Measurements from ENCODE around the gene NINJ1. TPM values are rescaled to one million over a fixed set of nuclear protein-coding genes. Genes with fewer than 3 reads are reported as not detected.
A peak's percentile ranks its signal among the peaks of the same experiment; 100 is the strongest.

The NINJ1 gene
- total RNA-seq, 1 donor from 2014 or later: 13.4 TPM

DNA sequence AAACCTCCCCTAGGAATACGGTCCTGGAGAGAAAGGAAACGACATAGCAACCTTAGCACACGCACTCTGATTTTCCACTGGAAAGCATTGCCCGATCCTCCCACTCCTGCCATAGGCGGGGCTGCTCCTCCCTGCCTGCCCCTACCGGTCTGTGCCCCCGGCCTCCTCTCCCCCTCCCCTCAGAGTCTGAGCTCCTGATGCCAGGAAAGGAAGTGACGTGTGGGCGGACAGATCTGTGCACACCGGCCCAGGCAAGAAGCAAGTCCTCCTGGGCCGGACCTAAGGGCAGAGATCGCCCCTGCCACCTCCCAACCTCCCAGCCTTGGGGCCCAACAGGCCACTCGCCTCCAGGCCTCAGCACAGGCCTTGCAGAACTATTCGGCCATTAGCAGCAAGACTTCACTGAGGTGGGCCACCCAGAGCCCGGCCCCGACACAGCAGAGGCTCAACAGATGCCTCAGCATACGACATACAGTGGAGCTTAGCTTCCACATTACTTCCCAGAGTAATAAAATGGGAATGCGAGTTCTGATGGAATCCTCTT is 7.2 kb downstream of the NINJ1 start:
- TF ChIP-seq, protein P1, sequence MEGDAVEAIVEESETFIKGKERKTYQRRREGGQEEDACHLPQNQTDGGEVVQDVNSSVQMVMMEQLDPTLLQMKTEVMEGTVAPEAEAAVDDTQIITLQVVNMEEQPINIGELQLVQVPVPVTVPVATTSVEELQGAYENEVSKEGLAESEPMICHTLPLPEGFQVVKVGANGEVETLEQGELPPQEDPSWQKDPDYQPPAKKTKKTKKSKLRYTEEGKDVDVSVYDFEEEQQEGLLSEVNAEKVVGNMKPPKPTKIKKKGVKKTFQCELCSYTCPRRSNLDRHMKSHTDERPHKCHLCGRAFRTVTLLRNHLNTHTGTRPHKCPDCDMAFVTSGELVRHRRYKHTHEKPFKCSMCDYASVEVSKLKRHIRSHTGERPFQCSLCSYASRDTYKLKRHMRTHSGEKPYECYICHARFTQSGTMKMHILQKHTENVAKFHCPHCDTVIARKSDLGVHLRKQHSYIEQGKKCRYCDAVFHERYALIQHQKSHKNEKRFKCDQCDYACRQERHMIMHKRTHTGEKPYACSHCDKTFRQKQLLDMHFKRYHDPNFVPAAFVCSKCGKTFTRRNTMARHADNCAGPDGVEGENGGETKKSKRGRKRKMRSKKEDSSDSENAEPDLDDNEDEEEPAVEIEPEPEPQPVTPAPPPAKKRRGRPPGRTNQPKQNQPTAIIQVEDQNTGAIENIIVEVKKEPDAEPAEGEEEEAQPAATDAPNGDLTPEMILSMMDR (IDR thresholded peaks at IDR 0.05; ENCODE audit: insufficient read depth, low read length, severe bottlenecking): no peak
- Histone ChIP-seq H3K36me3 (ENCODE audit: control insufficient read depth, insufficient read depth, low read length) (peaks cover 9% of the 10 kb centered on the region), H3K27me3 (ENCODE audit: control insufficient read depth, insufficient read depth, low read length) (no peaks in the 10 kb centered on the region), H3K4me3 (ENCODE audit: low read depth, low read length) (no peak overlapping the region)
- no peak for FAIRE-seq
- DNase-seq (ENCODE audit: low read depth): peak; percentile 50

DNA sequence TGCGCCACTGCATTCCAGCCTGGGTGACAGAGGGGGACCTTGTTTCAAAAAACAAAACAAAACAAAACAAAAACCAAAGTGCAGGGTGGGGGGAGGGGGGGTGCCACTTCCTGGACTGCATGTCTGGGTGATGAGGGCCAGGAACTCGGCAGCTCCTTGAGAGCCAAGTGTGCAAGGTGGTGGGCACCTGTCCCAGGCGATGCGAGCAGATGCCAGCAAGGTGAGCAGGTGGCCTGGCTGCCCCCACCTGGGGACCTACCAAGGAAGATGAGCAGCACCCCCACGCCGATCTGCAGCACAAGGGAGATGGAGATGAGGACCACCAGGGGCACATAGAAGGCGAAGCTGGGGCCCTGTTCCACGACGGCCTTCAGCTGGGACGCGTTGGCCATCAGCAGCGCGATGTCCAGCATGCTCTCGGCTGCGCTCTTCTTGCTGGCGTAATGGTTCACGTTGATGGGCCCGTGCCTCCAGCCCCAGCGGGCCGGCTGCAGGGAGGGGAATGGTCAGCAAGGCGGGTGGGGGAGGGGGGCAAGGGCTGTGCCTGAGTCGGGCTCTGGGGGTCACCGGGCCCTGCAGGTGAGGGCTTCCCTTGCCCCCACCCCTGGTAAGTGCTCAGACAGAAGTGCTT is 7.8 kb downstream of the NINJ1 start:
- TF ChIP-seq, protein P1 (IDR thresholded peaks at IDR 0.05; ENCODE audit: insufficient read depth, low read length, severe bottlenecking): no peak
- DNase-seq (ENCODE audit: low read depth): no peak
- FAIRE-seq: no peak
- no peaks in the 10 kb centered on the region for H3K27me3 ChIP-seq (ENCODE audit: control insufficient read depth, insufficient read depth, low read length)
- peaks cover 10% of the 10 kb centered on the region for H3K36me3 ChIP-seq (ENCODE audit: control insufficient read depth, insufficient read depth, low read length)
- no peak overlapping the region for H3K4me3 ChIP-seq (ENCODE audit: low read depth, low read length)

DNA sequence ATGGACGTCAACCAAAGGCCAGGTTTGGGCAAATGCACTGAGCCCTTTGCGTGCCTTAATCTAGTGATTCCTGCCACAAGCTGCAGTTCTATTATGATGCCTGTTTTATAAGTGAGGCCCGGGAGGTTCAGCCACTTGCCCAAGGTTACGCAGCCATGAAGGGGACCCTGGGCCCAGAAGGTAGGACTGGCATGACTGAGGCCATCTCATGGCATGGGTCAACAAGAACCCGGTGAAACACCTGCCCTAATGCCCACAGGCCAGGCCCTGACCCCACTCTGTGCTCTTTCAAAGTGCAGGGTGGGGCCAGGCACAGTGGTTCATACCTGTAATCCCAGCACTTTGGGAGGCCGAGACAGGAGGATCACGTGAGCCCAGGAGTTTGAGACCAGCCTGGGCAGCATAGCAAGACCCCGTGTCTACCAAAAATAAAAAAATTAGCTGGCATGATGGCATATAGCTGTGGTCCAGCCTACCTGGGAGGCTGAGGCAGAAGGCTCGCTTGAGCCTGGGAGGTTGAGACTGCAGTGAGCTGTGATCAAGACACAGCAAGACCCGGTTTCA is 8.6 kb downstream of the NINJ1 start:
- H3K36me3 ChIP-seq (ENCODE audit: control insufficient read depth, insufficient read depth, low read length): peaks cover 9% of the 10 kb centered on the region
- no peak overlapping the region for H3K4me3 ChIP-seq (ENCODE audit: low read depth, low read length)
- FAIRE-seq: no peak
- TF ChIP-seq, protein P1 (IDR thresholded peaks at IDR 0.05; ENCODE audit: insufficient read depth, low read length, severe bottlenecking): no peak
- H3K27me3 ChIP-seq (ENCODE audit: control insufficient read depth, insufficient read depth, low read length): no peaks in the 10 kb centered on the region
- no peak for DNase-seq (ENCODE audit: low read depth)

DNA sequence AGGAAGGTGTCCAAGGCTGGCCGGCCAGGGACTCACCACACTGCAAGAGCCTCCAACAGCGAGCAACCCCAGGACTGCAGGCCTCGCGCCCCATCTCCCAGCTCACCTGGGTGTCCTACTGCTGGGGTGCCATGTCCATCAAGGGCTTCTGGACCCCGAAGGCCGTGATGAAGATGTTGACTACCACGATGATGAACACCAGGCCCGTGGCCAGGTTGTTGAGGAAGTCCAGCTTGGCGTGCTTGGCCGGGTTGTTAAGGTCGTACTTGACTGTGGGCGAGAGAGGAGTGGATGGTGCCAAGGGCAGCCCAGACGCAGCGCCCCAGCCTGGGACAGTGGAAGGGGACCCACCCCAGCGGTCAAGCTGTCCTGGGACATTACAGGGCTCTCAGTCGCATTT is 9.3 kb downstream of the NINJ1 start:
- DNase-seq (ENCODE audit: low read depth) (no peak), FAIRE-seq (no peak)
- H3K36me3 ChIP-seq (ENCODE audit: control insufficient read depth, insufficient read depth, low read length): peaks cover 9% of the 10 kb centered on the region

DNA sequence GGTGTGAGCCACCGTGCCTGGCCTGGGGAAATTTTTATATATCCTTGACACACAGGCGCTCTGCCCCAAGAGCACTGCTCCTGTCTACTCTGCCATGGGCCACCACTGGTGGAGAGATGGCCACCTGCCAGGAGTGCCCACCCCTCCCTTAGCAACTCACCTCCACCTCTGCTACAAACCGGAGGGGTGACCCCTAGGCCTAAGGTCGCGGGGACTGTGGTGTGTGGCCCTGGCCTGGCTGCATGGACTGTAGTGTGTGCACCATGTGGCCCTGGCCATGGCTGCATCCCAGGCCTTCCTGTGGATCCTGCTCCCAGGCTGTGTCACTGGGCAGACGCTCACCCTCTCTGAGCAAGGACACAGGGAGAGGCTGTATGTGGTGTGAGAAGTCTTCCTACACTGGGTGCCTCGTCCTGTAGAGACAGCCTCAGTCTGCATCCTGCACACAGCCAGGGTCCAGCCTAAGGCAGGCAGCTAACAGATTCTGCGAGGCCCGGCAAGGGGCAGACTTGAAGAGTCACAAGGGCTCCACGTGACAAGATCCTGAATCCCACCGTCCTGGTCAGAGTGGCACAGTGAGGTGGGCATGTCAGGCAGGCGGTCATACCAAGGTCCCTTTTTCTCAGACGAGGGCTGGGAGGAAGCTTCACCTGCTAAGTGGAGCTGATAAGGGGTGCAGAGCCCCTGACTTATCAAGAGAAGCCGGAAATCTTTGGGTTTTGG is 10.3 kb downstream of the NINJ1 start:
- TF ChIP-seq, protein P1 (IDR thresholded peaks at IDR 0.05; ENCODE audit: insufficient read depth, low read length, severe bottlenecking): no peak
- H3K36me3 ChIP-seq (ENCODE audit: control insufficient read depth, insufficient read depth, low read length): peaks cover 9% of the 10 kb centered on the region
- no peaks in the 10 kb centered on the region for H3K27me3 ChIP-seq (ENCODE audit: control insufficient read depth, insufficient read depth, low read length)
- H3K4me3 ChIP-seq (ENCODE audit: low read depth, low read length): no peak overlapping the region
- FAIRE-seq (no peak), DNase-seq (ENCODE audit: low read depth) (no peak)

More for the DNA sequence above, 9.3 kb downstream of the NINJ1 start:
- TF ChIP-seq, protein P1 (IDR thresholded peaks at IDR 0.05; ENCODE audit: insufficient read depth, low read length, severe bottlenecking): no peak
- Histone ChIP-seq H3K4me3 (ENCODE audit: low read depth, low read length) (no peak overlapping the region), H3K27me3 (ENCODE audit: control insufficient read depth, insufficient read depth, low read length) (no peaks in the 10 kb centered on the region)
